NCI-H345 (cell line): ENCODE data around the gene GSDMA.

ENCODE experiments used
- DNase-seq: peaks from one replicate; lab custom pipeline; 2025; lab: John Stamatoyannopoulos, UW

GSDMA gene

GRCh38 chr17:39960524-39961041 lies 2.2 kb upstream of the GSDMA start:
- DNase-seq: no peak

GRCh38 chr17:39963829-39964228 lies 1.0 kb downstream of the GSDMA start:
- no peak for DNase-seq

- no peak for DNase-seq
Observed at GRCh38 chr17:39965017-39965699, 2.4 kb downstream of the GSDMA start.

- DNase-seq: no peak
Observed at GRCh38 chr17:39966771-39967170, 4.0 kb downstream of the GSDMA start.

- DNase-seq: no peak
Observed at GRCh38 chr17:39968761-39969160, 6.0 kb downstream of the GSDMA start.

GRCh38 chr17:39969375-39969774 lies 6.6 kb downstream of the GSDMA start:
- no peak for DNase-seq

- no peak for DNase-seq
Observed at GRCh38 chr17:39970157-39970692, 7.4 kb downstream of the GSDMA start.

- no peak for DNase-seq
Observed at GRCh38 chr17:39971076-39971603, 8.3 kb downstream of the GSDMA start.

GRCh38 chr17:39972271-39972670 lies 9.5 kb downstream of the GSDMA start:
- no peak for DNase-seq

- DNase-seq: no peak
Observed at GRCh38 chr17:39973496-39973895, 10.7 kb downstream of the GSDMA start.

GRCh38 chr17:39974433-39974832 lies 11.6 kb downstream of the GSDMA start:
- no peak for DNase-seq

- no peak for DNase-seq
Observed at GRCh38 chr17:39975801-39976200, 13.0 kb downstream of the GSDMA start.

GRCh38 chr17:39979016-39979670 lies 16.3 kb downstream of the GSDMA start:
- DNase-seq: no peak

- DNase-seq: peak; percentile 33
Observed at GRCh38 chr17:39979893-39980350, 17.1 kb downstream of the GSDMA start.

GRCh38 chr17:39980351-39981206 lies 17.8 kb downstream of the GSDMA start, which contains the start of gene PSMD3:
Gene PSMD3, plus strand, starts transcription at chr17:39980807. Its CDS starts 164 bp downstream, at chr17:39980971.
- peak; percentile 99 for DNase-seq

- DNase-seq: no peak
Observed at GRCh38 chr17:39981207-39981741, 18.5 kb downstream of the GSDMA start.

- DNase-seq: no peak
Observed at GRCh38 chr17:39981766-39982375, 19.1 kb downstream of the GSDMA start.

GRCh38 chr17:39988206-39988810 lies 25.5 kb downstream of the GSDMA start:
- DNase-seq: no peak

GRCh38 chr17:39994448-39994847 lies 31.6 kb downstream of the GSDMA start:
- no peak for DNase-seq

- no peak for DNase-seq
Observed at GRCh38 chr17:39995438-39995837, 32.6 kb downstream of the GSDMA start.

- no peak for DNase-seq
Observed at GRCh38 chr17:39996162-39996561, 33.4 kb downstream of the GSDMA start.
